ENCODE measurements around the gene ATP13A3. TPM values are rescaled to one million over a fixed set of nuclear protein-coding genes. Genes with fewer than 3 reads are reported as not detected.

The ATP13A3 gene
- polyA plus RNA-seq, 4 donors = 8.1 to 65.9 (median 13.9) TPM

DNA sequence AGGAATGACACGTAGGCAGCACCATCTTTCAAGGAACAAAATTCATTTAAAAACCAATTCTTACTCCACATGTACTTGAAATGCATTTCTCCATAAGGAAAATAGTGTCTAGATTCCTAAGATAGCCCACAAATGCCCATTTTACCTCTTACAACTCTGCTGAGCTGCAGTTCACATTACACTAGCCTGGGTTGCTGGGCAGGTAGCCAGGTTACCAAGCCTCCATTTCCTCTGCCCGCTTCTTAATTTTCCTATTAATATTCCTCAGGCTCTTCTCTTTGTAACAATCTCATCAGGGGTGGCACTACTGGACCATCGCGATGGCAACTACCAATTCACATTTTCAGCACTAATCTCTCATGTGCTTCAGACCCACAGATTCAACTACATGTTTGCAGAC lies 10.8 kb downstream of the ATP13A3 start:
- Histone ChIP-seq H3K4me3 (ENCODE audit: low read depth in 1 of 3, low read length in 3 of 3) (no peak overlapping the region), H3K27ac (ENCODE audit: low read depth in 1 of 3, low read length in 2 of 3) (peak overlapping the region in 1 of 3 donors; percentile 77), H3K4me1 (ENCODE audit: control insufficient read depth in 3 of 3, insufficient read depth in 2 of 3, low read depth in 1 of 3, low read length in 2 of 3) (peaks cover 6 to 28% (median 16%) of the 10 kb centered on the region in 3 donors), H3K27me3 (ENCODE audit: control insufficient read depth in 3 of 3, insufficient read depth in 3 of 3, low read length in 3 of 3) (no peaks in the 10 kb centered on the region), H3K36me3 (ENCODE audit: control insufficient read depth in 3 of 3, insufficient read depth in 2 of 3, low read depth in 1 of 3, low read length in 3 of 3) (peaks cover 0 to 7% (median 2%) of the 10 kb centered on the region in 3 donors), H3K9me3 (ENCODE audit: control insufficient read depth in 2 of 2, insufficient read depth in 1 of 2, low read depth in 1 of 2, low read length in 1 of 2) (no peaks in the 10 kb centered on the region)
- FAIRE-seq (no peak), DNase-seq (no peak)
- 82 to 90% (median 86%) methylated on average over 4 of the region's 4 CpGs for WGBS, 3 donors

DNA sequence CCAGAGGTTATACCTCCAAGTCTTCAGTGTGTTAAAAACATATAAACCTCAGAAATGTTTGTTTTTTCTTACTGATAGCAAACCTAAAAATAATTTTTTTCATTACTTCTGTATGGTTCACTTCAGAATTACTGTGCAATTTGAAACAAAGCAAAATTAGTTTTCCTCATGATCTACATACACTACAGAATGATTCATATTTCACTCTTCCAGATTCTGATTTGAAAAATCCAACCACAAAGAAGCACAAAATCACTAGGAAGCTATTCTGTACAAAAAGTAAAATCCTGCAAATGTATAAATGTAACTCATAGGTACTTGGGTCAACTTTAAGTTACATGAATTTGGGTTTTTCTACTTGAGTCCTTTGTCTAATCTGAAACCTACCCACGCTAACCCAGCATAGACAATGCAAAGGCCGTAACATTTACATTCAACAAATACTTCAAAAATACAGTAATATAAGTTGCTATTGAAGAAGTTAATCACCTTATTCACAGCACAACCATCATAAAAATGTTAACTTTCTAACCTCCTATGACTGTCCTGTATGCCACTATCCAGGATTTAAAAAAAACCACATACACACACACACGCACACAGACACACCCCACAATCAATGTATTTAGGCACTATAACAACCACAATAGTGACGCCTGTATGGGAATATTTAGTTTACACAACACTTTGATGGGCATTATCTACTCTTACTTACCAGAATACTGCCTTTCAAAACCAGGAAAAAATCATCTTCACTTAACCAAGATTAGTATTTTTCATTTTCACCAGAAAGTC lies 11.5 kb downstream of the ATP13A3 start:
- Histone ChIP-seq H3K9me3 (ENCODE audit: control insufficient read depth in 2 of 2, insufficient read depth in 1 of 2, low read depth in 1 of 2, low read length in 1 of 2) (no peaks in the 10 kb centered on the region), H3K4me3 (ENCODE audit: low read depth in 1 of 3, low read length in 3 of 3) (no peak overlapping the region), H3K36me3 (ENCODE audit: control insufficient read depth in 3 of 3, insufficient read depth in 2 of 3, low read depth in 1 of 3, low read length in 3 of 3) (peaks cover 0 to 7% (median 2%) of the 10 kb centered on the region in 3 donors), H3K4me1 (ENCODE audit: control insufficient read depth in 3 of 3, insufficient read depth in 2 of 3, low read depth in 1 of 3, low read length in 2 of 3) (peaks cover 6 to 28% (median 13%) of the 10 kb centered on the region in 3 donors), H3K27me3 (ENCODE audit: control insufficient read depth in 3 of 3, insufficient read depth in 3 of 3, low read length in 3 of 3) (no peaks in the 10 kb centered on the region), H3K27ac (ENCODE audit: low read depth in 1 of 3, low read length in 2 of 3) (peak overlapping the region in 1 of 3 donors; percentile 77)
- WGBS, 3 donors = 73 to 84% (median 77%) methylated on average over 4 of the region's 4 CpGs
- DNase-seq = no peak
- FAIRE-seq = no peak

DNA sequence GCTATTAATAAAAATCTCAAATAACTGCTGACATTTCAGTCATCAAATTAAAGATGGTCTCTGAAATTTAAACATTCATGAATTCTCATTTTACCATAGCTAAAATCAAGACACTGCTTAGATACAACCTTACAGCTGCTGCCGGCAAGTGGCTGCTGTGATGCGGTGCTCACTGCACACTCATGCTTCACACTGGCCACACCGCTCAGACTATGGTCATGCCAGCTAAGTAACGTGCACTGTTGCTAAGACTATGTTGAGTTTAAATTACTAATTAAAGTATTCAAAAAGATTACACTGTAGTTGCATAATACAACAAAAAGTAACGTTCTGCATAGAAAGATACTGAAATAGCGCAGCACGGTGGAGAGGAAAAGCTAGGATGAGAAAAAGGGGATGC lies 12.1 kb downstream of the ATP13A3 start:
- Histone ChIP-seq H3K9me3 (ENCODE audit: control insufficient read depth in 2 of 2, insufficient read depth in 1 of 2, low read depth in 1 of 2, low read length in 1 of 2) (no peaks in the 10 kb centered on the region), H3K4me3 (ENCODE audit: low read depth in 1 of 3, low read length in 3 of 3) (no peak overlapping the region), H3K4me1 (ENCODE audit: control insufficient read depth in 3 of 3, insufficient read depth in 2 of 3, low read depth in 1 of 3, low read length in 2 of 3) (peaks cover 6 to 28% (median 13%) of the 10 kb centered on the region in 3 donors), H3K27ac (ENCODE audit: low read depth in 1 of 3, low read length in 2 of 3) (no peak overlapping the region), H3K27me3 (ENCODE audit: control insufficient read depth in 3 of 3, insufficient read depth in 3 of 3, low read length in 3 of 3) (no peaks in the 10 kb centered on the region), H3K36me3 (ENCODE audit: control insufficient read depth in 3 of 3, insufficient read depth in 2 of 3, low read depth in 1 of 3, low read length in 3 of 3) (peaks cover 0 to 7% (median 2%) of the 10 kb centered on the region in 3 donors)
- FAIRE-seq (no peak), DNase-seq (no peak)
- 83 to 90% (median 84%) methylated on average over 7 of the region's 7 CpGs for WGBS, 3 donors

- peak; percentile 65 to 73 for DNase-seq
- FAIRE-seq = no peak
- WGBS, 3 donors = 72 to 74% (median 74%) methylated on average over 4 of the region's 4 CpGs
Measured at GRCh38 chr3:194472290-194472920, 14.4 kb downstream of the ATP13A3 start.

GRCh38 chr3:194471863-194472262 lies 14.9 kb downstream of the ATP13A3 start:
- H3K4me3 ChIP-seq (ENCODE audit: low read depth in 1 of 3, low read length in 3 of 3) = no peak overlapping the region
- DNase-seq (no peak), FAIRE-seq (no peak)
- no peaks in the 10 kb centered on the region for H3K27me3 ChIP-seq (ENCODE audit: control insufficient read depth in 3 of 3, insufficient read depth in 3 of 3, low read length in 3 of 3)
- peaks cover 0 to 11% (median 0%) of the 10 kb centered on the region in 3 donors for H3K36me3 ChIP-seq (ENCODE audit: control insufficient read depth in 3 of 3, insufficient read depth in 2 of 3, low read depth in 1 of 3, low read length in 3 of 3)
- WGBS, 3 donors = 60 to 72% (median 69%) methylated on average over 5 of the region's 5 CpGs
- no peak overlapping the region for H3K27ac ChIP-seq (ENCODE audit: low read depth in 1 of 3, low read length in 2 of 3)
- no peaks in the 10 kb centered on the region for H3K9me3 ChIP-seq (ENCODE audit: control insufficient read depth in 2 of 2, insufficient read depth in 1 of 2, low read depth in 1 of 2, low read length in 1 of 2)
- H3K4me1 ChIP-seq (ENCODE audit: control insufficient read depth in 3 of 3, insufficient read depth in 2 of 3, low read depth in 1 of 3, low read length in 2 of 3) = peaks cover 6 to 21% (median 10%) of the 10 kb centered on the region in 3 donors

More at GRCh38 chr3:194472290-194472920, 14.4 kb downstream of the ATP13A3 start:
- no peak overlapping the region for H3K4me3 ChIP-seq (ENCODE audit: low read depth in 1 of 3, low read length in 3 of 3)
- H3K27me3 ChIP-seq (ENCODE audit: control insufficient read depth in 3 of 3, insufficient read depth in 3 of 3, low read length in 3 of 3) = no peaks in the 10 kb centered on the region
- no peaks in the 10 kb centered on the region for H3K9me3 ChIP-seq (ENCODE audit: control insufficient read depth in 2 of 2, insufficient read depth in 1 of 2, low read depth in 1 of 2, low read length in 1 of 2)
- peaks cover 6 to 26% (median 13%) of the 10 kb centered on the region in 3 donors for H3K4me1 ChIP-seq (ENCODE audit: control insufficient read depth in 3 of 3, insufficient read depth in 2 of 3, low read depth in 1 of 3, low read length in 2 of 3)
- H3K36me3 ChIP-seq (ENCODE audit: control insufficient read depth in 3 of 3, insufficient read depth in 2 of 3, low read depth in 1 of 3, low read length in 3 of 3) = peaks cover 0 to 11% (median 2%) of the 10 kb centered on the region in 3 donors
- no peak overlapping the region for H3K27ac ChIP-seq (ENCODE audit: low read depth in 1 of 3, low read length in 2 of 3)

DNA sequence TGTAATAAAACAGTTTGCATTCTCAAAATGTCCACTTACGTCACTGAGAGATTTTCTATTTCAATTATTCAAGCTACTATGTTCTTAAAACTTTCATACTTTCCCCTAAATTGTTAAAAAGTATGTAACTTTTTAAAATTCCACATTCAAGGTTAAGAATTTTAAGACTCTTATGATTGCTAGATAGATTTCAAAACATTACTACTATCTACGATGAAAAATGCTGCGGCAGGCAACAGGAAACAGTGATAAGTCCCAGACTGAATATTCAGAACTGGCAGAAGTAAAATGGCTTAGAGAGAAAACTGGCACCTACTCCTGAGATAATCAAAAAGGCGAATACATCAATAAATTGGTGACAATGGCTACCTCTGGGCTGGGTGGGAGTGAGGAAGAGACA lies 16.2 kb downstream of the ATP13A3 start:
- FAIRE-seq = no peak

GRCh38 chr3:194469977-194470376 lies 16.8 kb downstream of the ATP13A3 start:
- Histone ChIP-seq H3K4me1 (ENCODE audit: control insufficient read depth in 3 of 3, insufficient read depth in 2 of 3, low read depth in 1 of 3, low read length in 2 of 3) (peaks cover 0 to 4% (median 0%) of the 10 kb centered on the region in 3 donors), H3K27ac (ENCODE audit: low read depth in 1 of 3, low read length in 2 of 3) (no peak overlapping the region), H3K4me3 (ENCODE audit: low read depth in 1 of 3, low read length in 3 of 3) (no peak overlapping the region), H3K9me3 (ENCODE audit: control insufficient read depth in 2 of 2, insufficient read depth in 1 of 2, low read depth in 1 of 2, low read length in 1 of 2) (no peaks in the 10 kb centered on the region), H3K27me3 (ENCODE audit: control insufficient read depth in 3 of 3, insufficient read depth in 3 of 3, low read length in 3 of 3) (no peaks in the 10 kb centered on the region), H3K36me3 (ENCODE audit: control insufficient read depth in 3 of 3, insufficient read depth in 2 of 3, low read depth in 1 of 3, low read length in 3 of 3) (peaks cover 0 to 14% (median 0%) of the 10 kb centered on the region in 3 donors)
- FAIRE-seq = no peak
- DNase-seq = no peak

More for the DNA sequence above, 16.2 kb downstream of the ATP13A3 start:
- H3K27me3 ChIP-seq (ENCODE audit: control insufficient read depth in 3 of 3, insufficient read depth in 3 of 3, low read length in 3 of 3) = no peaks in the 10 kb centered on the region
- DNase-seq = no peak
- H3K4me3 ChIP-seq (ENCODE audit: low read depth in 1 of 3, low read length in 3 of 3) = no peak overlapping the region
- no peak overlapping the region for H3K27ac ChIP-seq (ENCODE audit: low read depth in 1 of 3, low read length in 2 of 3)
- no peaks in the 10 kb centered on the region for H3K9me3 ChIP-seq (ENCODE audit: control insufficient read depth in 2 of 2, insufficient read depth in 1 of 2, low read depth in 1 of 2, low read length in 1 of 2)
- 81 to 82% (median 81%) methylated on average over 4 of the region's 4 CpGs for WGBS, 3 donors
- H3K4me1 ChIP-seq (ENCODE audit: control insufficient read depth in 3 of 3, insufficient read depth in 2 of 3, low read depth in 1 of 3, low read length in 2 of 3) = peaks cover 0 to 10% (median 0%) of the 10 kb centered on the region in 3 donors
- peaks cover 0 to 11% (median 0%) of the 10 kb centered on the region in 3 donors for H3K36me3 ChIP-seq (ENCODE audit: control insufficient read depth in 3 of 3, insufficient read depth in 2 of 3, low read depth in 1 of 3, low read length in 3 of 3)

DNA sequence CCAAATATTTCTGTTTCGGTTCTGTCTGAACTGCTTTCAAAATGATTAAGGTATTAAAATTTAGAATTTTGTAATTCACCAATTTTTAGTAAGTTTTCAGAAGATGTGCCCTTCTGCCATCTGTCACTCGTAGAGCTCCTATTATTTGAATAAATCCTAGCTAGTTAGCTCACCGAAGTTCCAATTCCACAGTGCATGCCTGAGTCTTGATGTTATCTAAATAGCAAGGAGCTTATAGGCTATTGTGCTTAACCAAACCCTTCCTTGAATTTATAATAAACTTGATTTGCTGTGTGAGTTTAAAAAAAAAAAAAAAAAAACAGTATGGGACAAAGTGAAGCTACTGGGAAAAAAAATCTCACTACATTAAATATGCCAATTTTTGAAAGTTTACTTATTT lies 18.7 kb downstream of the ATP13A3 start:
- WGBS, 3 donors = 81 to 84% (median 82%) methylated on average over 3 of the region's 3 CpGs
- FAIRE-seq (no peak), DNase-seq (no peak)
- Histone ChIP-seq H3K9me3 (ENCODE audit: control insufficient read depth in 2 of 2, insufficient read depth in 1 of 2, low read depth in 1 of 2, low read length in 1 of 2) (no peaks in the 10 kb centered on the region), H3K27ac (ENCODE audit: low read depth in 1 of 3, low read length in 2 of 3) (no peak overlapping the region), H3K36me3 (ENCODE audit: control insufficient read depth in 3 of 3, insufficient read depth in 2 of 3, low read depth in 1 of 3, low read length in 3 of 3) (peaks cover 0 to 11% (median 0%) of the 10 kb centered on the region in 3 donors), H3K27me3 (ENCODE audit: control insufficient read depth in 3 of 3, insufficient read depth in 3 of 3, low read length in 3 of 3) (no peaks in the 10 kb centered on the region), H3K4me1 (ENCODE audit: control insufficient read depth in 3 of 3, insufficient read depth in 2 of 3, low read depth in 1 of 3, low read length in 2 of 3) (peaks cover 0 to 4% (median 0%) of the 10 kb centered on the region in 3 donors), H3K4me3 (ENCODE audit: low read depth in 1 of 3, low read length in 3 of 3) (no peak overlapping the region)
